ENCODE data around the gene DLST.

The DLST gene

GRCh38 chr14:74896400-74896799 lies 14.7 kb downstream of the DLST start:
- no peak for DNase-seq (ENCODE audit: low read depth)

GRCh38 chr14:74897642-74898041 lies 15.9 kb downstream of the DLST start:
- DNase-seq (ENCODE audit: low read depth): no peak

- no peak for DNase-seq (ENCODE audit: low read depth)
Observed at GRCh38 chr14:74898083-74898482, 16.4 kb downstream of the DLST start.

GRCh38 chr14:74898694-74899093 lies 17.0 kb downstream of the DLST start:
- no peak for DNase-seq (ENCODE audit: low read depth)

GRCh38 chr14:74902941-74903705 lies 21.4 kb downstream of the DLST start:
- no peak for DNase-seq (ENCODE audit: low read depth)

GRCh38 chr14:74904635-74905503 lies 23.2 kb downstream of the DLST start:
- DNase-seq (ENCODE audit: low read depth): no peak

- DNase-seq (ENCODE audit: low read depth): peak; percentile 72
Observed at GRCh38 chr14:74905595-74906142, 24.0 kb downstream of the DLST start.

- no peak for DNase-seq (ENCODE audit: low read depth)
Observed at GRCh38 chr14:74906925-74907521, 25.3 kb downstream of the DLST start.

GRCh38 chr14:74907744-74908143 lies 26.0 kb downstream of the DLST start:
- no peak for DNase-seq (ENCODE audit: low read depth)

GRCh38 chr14:74908861-74909341 lies 27.2 kb downstream of the DLST start:
- DNase-seq (ENCODE audit: low read depth): no peak

- no peak for DNase-seq (ENCODE audit: low read depth)
Observed at GRCh38 chr14:74909501-74909900, 27.8 kb downstream of the DLST start.

GRCh38 chr14:74909911-74910310 lies 28.2 kb downstream of the DLST start:
- DNase-seq (ENCODE audit: low read depth): no peak

GRCh38 chr14:74910556-74910955 lies 28.8 kb downstream of the DLST start:
- no peak for DNase-seq (ENCODE audit: low read depth)

- no peak for DNase-seq (ENCODE audit: low read depth)
Observed at GRCh38 chr14:74911221-74911620, 29.5 kb downstream of the DLST start.

GRCh38 chr14:74911704-74912103 lies 30.0 kb downstream of the DLST start:
- DNase-seq (ENCODE audit: low read depth): no peak

GRCh38 chr14:74912111-74912510 lies 30.4 kb downstream of the DLST start:
- DNase-seq (ENCODE audit: low read depth): no peak

GRCh38 chr14:74912801-74913200 lies 31.1 kb downstream of the DLST start:
- no peak for DNase-seq (ENCODE audit: low read depth)

GRCh38 chr14:74913393-74913910 lies 31.7 kb downstream of the DLST start:
- DNase-seq (ENCODE audit: low read depth): no peak

GRCh38 chr14:74913986-74914573 lies 32.4 kb downstream of the DLST start:
- no peak for DNase-seq (ENCODE audit: low read depth)

- DNase-seq (ENCODE audit: low read depth): no peak
Observed at GRCh38 chr14:74915426-74915825, 33.7 kb downstream of the DLST start.

GRCh38 chr14:74915826-74916225 lies 34.1 kb downstream of the DLST start:
- DNase-seq (ENCODE audit: low read depth): no peak

- no peak for DNase-seq (ENCODE audit: low read depth)
Observed at GRCh38 chr14:74917178-74917543, 35.4 kb downstream of the DLST start.
